RWPE1 (cell line): Measurements from ENCODE around the gene SOCS7.

Experiments used
- CTCF ChIA-PET: fragments of 350-600 bp; sonication (Branson Sonifier 250); formaldehyde crosslinking; extraction: SDS; loops from one replicate; lab custom pipeline; 2021; lab: Yijun Ruan, JAX
- POLR2A ChIA-PET: fragments of 400-600 bp; formaldehyde crosslinking; extraction: SDS; loops from one replicate; lab custom pipeline; 2020; ENCODE audit warnings: antibody characterized with exemption; ENCODE audit not compliant: low non-redundant PET; lab: Yijun Ruan, JAX
- DNase-seq: peaks from one replicate; pipeline ENCODE4 v3.0.0; 2012; ENCODE audit warnings: low spot score
- H3K27ac ChIP-seq: fragments of 450-650 bp; 2 replicates; pipeline ENCODE4 v1.5.1; 2017
- CTCF ChIP-seq: fragments of 450-650 bp; conservative IDR thresholded peaks from 2 replicates; pipeline ENCODE4 v1.5.1; 2017; ENCODE audit warnings: low read depth, mild to moderate bottlenecking

SOCS7 gene

DNA sequence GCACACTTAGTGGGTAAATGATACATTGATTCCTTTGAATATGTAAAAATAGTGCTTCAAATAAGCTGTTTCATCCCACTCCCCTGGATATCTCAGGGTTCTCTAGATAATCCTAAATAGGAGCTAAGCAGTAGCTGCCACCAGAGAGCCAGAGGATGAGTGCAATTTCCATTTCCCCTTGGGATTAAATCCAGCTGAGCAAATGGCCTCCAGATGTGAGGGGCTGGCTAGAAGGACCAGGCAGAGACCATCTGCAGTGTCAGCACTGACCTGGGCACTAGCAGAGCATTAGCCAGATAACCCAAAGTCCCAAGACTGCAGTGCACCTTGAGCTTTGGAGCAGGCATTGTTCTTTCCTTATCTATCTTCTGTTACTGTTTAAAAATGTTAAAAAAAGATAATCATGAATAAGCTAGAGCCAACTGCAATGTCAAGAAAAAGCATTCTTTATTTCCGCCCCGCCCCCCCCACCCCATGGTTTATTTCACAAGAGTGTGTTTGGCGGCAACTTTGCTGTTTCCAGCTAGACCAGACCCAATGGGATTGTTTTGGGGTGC lies 27.4 kb upstream of the SOCS7 start:
- ChIA-PET POLR2A (interaction anchor here (0.9 kb wide), 1 partner anchor 17 kb away, joined by 3 read pairs; no protein-coding TSS in a partner anchor), CTCF (interaction anchor here (1.4 kb wide), 1 partner anchor 9 kb away, joined by 5 read pairs; no protein-coding TSS in a partner anchor)
- DNase-seq = no peak
- no peak overlapping the region for H3K27ac ChIP-seq
- TF ChIP-seq CTCF = no peak

GRCh38 chr17:38324772-38325171 lies 26.9 kb upstream of the SOCS7 start:
- TF ChIP-seq CTCF = no peak
- POLR2A ChIA-PET = no interaction called here
- no peak for DNase-seq
- CTCF ChIA-PET = interaction anchor here (1.4 kb wide), 1 partner anchor 8 kb away, joined by 5 read pairs; no protein-coding TSS in a partner anchor
- no peak overlapping the region for H3K27ac ChIP-seq

GRCh38 chr17:38325221-38325851 lies 26.3 kb upstream of the SOCS7 start:
- TF ChIP-seq CTCF = no peak
- no peak overlapping the region for H3K27ac ChIP-seq
- no peak for DNase-seq
- POLR2A ChIA-PET = no interaction called here
- CTCF ChIA-PET = interaction anchor here (1.4 kb wide), 1 partner anchor 8 kb away, joined by 5 read pairs; no protein-coding TSS in a partner anchor

- POLR2A ChIA-PET = no interaction called here
- no peak for DNase-seq
- H3K27ac ChIP-seq = no peak overlapping the region
These were observed 24.4 kb upstream of the SOCS7 start for GRCh38 chr17:38326996-38327792.

DNA sequence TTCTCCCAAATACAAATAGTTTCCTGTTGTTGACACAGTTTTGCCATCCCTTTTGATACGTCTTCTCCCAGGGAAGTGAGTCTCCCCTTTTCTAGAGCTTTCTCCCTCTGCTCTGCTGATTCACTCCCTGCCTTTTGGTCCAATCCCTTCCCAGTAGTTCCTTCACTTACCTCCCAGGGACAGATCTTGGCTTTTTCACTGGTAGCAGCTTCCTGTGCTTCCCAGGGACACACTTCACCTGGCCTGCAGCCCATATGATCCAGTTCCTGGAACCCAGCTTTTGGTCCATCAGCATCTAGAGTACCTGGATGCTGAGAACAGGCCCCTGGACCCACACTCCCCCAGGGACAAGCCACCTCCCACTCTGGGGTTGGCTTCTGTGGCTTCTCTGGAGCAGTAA lies 23.7 kb upstream of the SOCS7 start:
- no peak for DNase-seq
- H3K27ac ChIP-seq = no peak overlapping the region
- POLR2A ChIA-PET = interaction anchor here (0.6 kb wide), 1 partner anchor 11 kb away, joined by 3 read pairs; no protein-coding TSS in a partner anchor
- TF ChIP-seq CTCF = no peak
- CTCF ChIA-PET = no interaction called here

More at GRCh38 chr17:38326996-38327792, 24.4 kb upstream of the SOCS7 start:
- CTCF ChIA-PET = interaction anchor here (1.2 kb wide), 1 partner anchor 22 kb away, joined by 3 read pairs; no protein-coding TSS in a partner anchor
- no peak for TF ChIP-seq CTCF

DNA sequence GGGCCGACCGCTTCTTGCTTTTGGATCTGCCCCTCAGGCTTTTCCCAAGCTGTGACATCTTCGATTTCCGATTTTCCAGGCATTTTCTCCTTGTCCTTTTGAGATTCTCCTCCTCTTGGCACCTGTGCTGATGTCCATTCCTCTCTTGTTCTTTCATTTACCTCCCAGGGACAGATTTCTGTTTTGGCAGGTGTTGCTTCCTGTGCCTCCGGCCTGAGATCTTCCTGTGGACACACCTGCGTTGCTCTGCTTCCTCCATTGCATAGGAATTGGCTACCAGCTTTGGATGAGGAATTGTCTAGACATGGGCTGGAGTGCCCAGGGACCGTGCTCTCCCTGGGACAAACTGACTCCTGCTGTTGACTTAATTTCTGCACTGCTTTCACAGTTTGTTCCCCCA lies 23.0 kb upstream of the SOCS7 start:
- H3K27ac ChIP-seq = no peak overlapping the region
- CTCF ChIA-PET = no interaction called here
- DNase-seq = no peak
- TF ChIP-seq CTCF = no peak
- POLR2A ChIA-PET = no interaction called here
